ENCODE measurements around the gene PLB1.

PLB1 gene

GRCh38 chr2:28496781-28497180, 921 bp downstream of the PLB1 start:
- Mint-ChIP-seq H3K4me3 (no peak overlapping the region), H3K9me3 (no peaks in the 10 kb centered on the region), H3K4me1 (ENCODE audit: low read depth) (no peaks in the 10 kb centered on the region), H3K36me3 (ENCODE audit: low read depth) (no peaks in the 10 kb centered on the region), H3K27ac (no peak overlapping the region), H3K27me3 (peaks cover 5% of the 10 kb centered on the region)
- intact Hi-C loops (cut with micrococcal nuclease) = no loop called here

GRCh38 chr2:28497206-28497605, 1.3 kb downstream of the PLB1 start:
- H3K9me3 Mint-ChIP-seq = no peaks in the 10 kb centered on the region
- H3K36me3 Mint-ChIP-seq (ENCODE audit: low read depth) = no peaks in the 10 kb centered on the region
- H3K4me3 Mint-ChIP-seq = no peak overlapping the region
- H3K4me1 Mint-ChIP-seq (ENCODE audit: low read depth) = no peaks in the 10 kb centered on the region
- no peak overlapping the region for H3K27ac Mint-ChIP-seq
- peaks cover 5% of the 10 kb centered on the region for H3K27me3 Mint-ChIP-seq
- intact Hi-C loops (cut with micrococcal nuclease) = no loop called here

- Mint-ChIP-seq H3K9me3 (no peaks in the 10 kb centered on the region), H3K36me3 (ENCODE audit: low read depth) (no peaks in the 10 kb centered on the region), H3K27me3 (peaks cover 5% of the 10 kb centered on the region), H3K27ac (no peak overlapping the region), H3K4me3 (no peak overlapping the region), H3K4me1 (ENCODE audit: low read depth) (no peaks in the 10 kb centered on the region)
- intact Hi-C loops (cut with micrococcal nuclease) = no loop called here
Observed at GRCh38 chr2:28499282-28499681, 3.4 kb downstream of the PLB1 start.

GRCh38 chr2:28505361-28505760, 9.5 kb downstream of the PLB1 start:
- H3K27ac Mint-ChIP-seq = no peak overlapping the region
- H3K27me3 Mint-ChIP-seq = no peaks in the 10 kb centered on the region
- H3K36me3 Mint-ChIP-seq (ENCODE audit: low read depth) = no peaks in the 10 kb centered on the region
- no peaks in the 10 kb centered on the region for H3K9me3 Mint-ChIP-seq
- H3K4me1 Mint-ChIP-seq (ENCODE audit: low read depth) = peaks cover 23% of the 10 kb centered on the region
- intact Hi-C loops (cut with micrococcal nuclease) = no loop called here
- H3K4me3 Mint-ChIP-seq = no peak overlapping the region

GRCh38 chr2:28506112-28506910, 10.5 kb downstream of the PLB1 start:
- Mint-ChIP-seq H3K4me3 (no peak overlapping the region), H3K27ac (no peak overlapping the region), H3K4me1 (ENCODE audit: low read depth) (peaks cover 23% of the 10 kb centered on the region), H3K36me3 (ENCODE audit: low read depth) (no peaks in the 10 kb centered on the region), H3K9me3 (no peaks in the 10 kb centered on the region), H3K27me3 (no peaks in the 10 kb centered on the region)
- intact Hi-C loops (cut with micrococcal nuclease) = no loop called here

- Mint-ChIP-seq H3K4me3 (no peak overlapping the region), H3K27me3 (no peaks in the 10 kb centered on the region), H3K9me3 (peaks cover 16% of the 10 kb centered on the region), H3K36me3 (ENCODE audit: low read depth) (no peaks in the 10 kb centered on the region), H3K27ac (no peak overlapping the region), H3K4me1 (ENCODE audit: low read depth) (peaks cover 23% of the 10 kb centered on the region)
- intact Hi-C loops (cut with micrococcal nuclease) = no loop called here
Observed at GRCh38 chr2:28507796-28508764, 12.2 kb downstream of the PLB1 start.

GRCh38 chr2:28509361-28509760, 13.5 kb downstream of the PLB1 start:
- Mint-ChIP-seq H3K4me1 (ENCODE audit: low read depth) (peaks cover 23% of the 10 kb centered on the region), H3K27me3 (peaks cover 4% of the 10 kb centered on the region), H3K4me3 (no peak overlapping the region), H3K9me3 (peaks cover 16% of the 10 kb centered on the region), H3K27ac (no peak overlapping the region), H3K36me3 (ENCODE audit: low read depth) (no peaks in the 10 kb centered on the region)
- intact Hi-C loops (cut with micrococcal nuclease) = no loop called here

GRCh38 chr2:28510184-28510583, 14.3 kb downstream of the PLB1 start:
- Mint-ChIP-seq H3K9me3 (peaks cover 16% of the 10 kb centered on the region), H3K36me3 (ENCODE audit: low read depth) (no peaks in the 10 kb centered on the region), H3K27ac (no peak overlapping the region), H3K4me1 (ENCODE audit: low read depth) (peaks cover 23% of the 10 kb centered on the region), H3K27me3 (peaks cover 4% of the 10 kb centered on the region), H3K4me3 (no peak overlapping the region)
- intact Hi-C loops (cut with micrococcal nuclease) = no loop called here

GRCh38 chr2:28511871-28512606, 16.2 kb downstream of the PLB1 start:
- H3K9me3 Mint-ChIP-seq = peaks cover 16% of the 10 kb centered on the region
- no peaks in the 10 kb centered on the region for H3K36me3 Mint-ChIP-seq (ENCODE audit: low read depth)
- H3K4me3 Mint-ChIP-seq = no peak overlapping the region
- intact Hi-C loops (cut with micrococcal nuclease) = no loop called here
- peaks cover 9% of the 10 kb centered on the region for H3K4me1 Mint-ChIP-seq (ENCODE audit: low read depth)
- H3K27me3 Mint-ChIP-seq = peaks cover 16% of the 10 kb centered on the region
- H3K27ac Mint-ChIP-seq = no peak overlapping the region

GRCh38 chr2:28512607-28512965, 16.7 kb downstream of the PLB1 start:
- no peak overlapping the region for H3K4me3 Mint-ChIP-seq
- no peaks in the 10 kb centered on the region for H3K36me3 Mint-ChIP-seq (ENCODE audit: low read depth)
- H3K27me3 Mint-ChIP-seq = peaks cover 18% of the 10 kb centered on the region
- peaks cover 16% of the 10 kb centered on the region for H3K9me3 Mint-ChIP-seq
- peaks cover 7% of the 10 kb centered on the region for H3K4me1 Mint-ChIP-seq (ENCODE audit: low read depth)
- intact Hi-C loops (cut with micrococcal nuclease) = no loop called here
- no peak overlapping the region for H3K27ac Mint-ChIP-seq

- no peaks in the 10 kb centered on the region for H3K36me3 Mint-ChIP-seq (ENCODE audit: low read depth)
- intact Hi-C loops (cut with micrococcal nuclease) = no loop called here
- no peak overlapping the region for H3K4me3 Mint-ChIP-seq
- peaks cover 7% of the 10 kb centered on the region for H3K4me1 Mint-ChIP-seq (ENCODE audit: low read depth)
- H3K9me3 Mint-ChIP-seq = peaks cover 16% of the 10 kb centered on the region
- H3K27ac Mint-ChIP-seq = no peak overlapping the region
- H3K27me3 Mint-ChIP-seq = peaks cover 22% of the 10 kb centered on the region
Observed at GRCh38 chr2:28513097-28513496, 17.2 kb downstream of the PLB1 start.

GRCh38 chr2:28515176-28515751, 19.4 kb downstream of the PLB1 start:
- peaks cover 16% of the 10 kb centered on the region for H3K9me3 Mint-ChIP-seq
- intact Hi-C loops (cut with micrococcal nuclease) = no loop called here
- H3K27ac Mint-ChIP-seq = no peak overlapping the region
- no peak overlapping the region for H3K4me3 Mint-ChIP-seq
- H3K36me3 Mint-ChIP-seq (ENCODE audit: low read depth) = no peaks in the 10 kb centered on the region
- H3K4me1 Mint-ChIP-seq (ENCODE audit: low read depth) = no peaks in the 10 kb centered on the region
- peaks cover 25% of the 10 kb centered on the region for H3K27me3 Mint-ChIP-seq

- Mint-ChIP-seq H3K9me3 (peaks cover 15% of the 10 kb centered on the region), H3K4me3 (no peak overlapping the region), H3K27me3 (peaks cover 26% of the 10 kb centered on the region), H3K27ac (no peak overlapping the region), H3K4me1 (ENCODE audit: low read depth) (no peaks in the 10 kb centered on the region), H3K36me3 (ENCODE audit: low read depth) (no peaks in the 10 kb centered on the region)
- intact Hi-C loops (cut with micrococcal nuclease) = no loop called here
Observed at GRCh38 chr2:28516430-28516829, 20.6 kb downstream of the PLB1 start.

Measured in dendritic cell treated with granulocyte-macrophage colony-stimulating factor and Interleukin-4, amounts not matched to agents 40 ng/mL and 50 ng/mL, for 4 days (primary cell).